Forelimb muscle (tissue), 1 donor: Measurements from ENCODE around the gene ACBD6. TPM values are rescaled to one million over a fixed set of nuclear protein-coding genes. Genes with fewer than 3 reads are reported as not detected.
A peak's percentile ranks its signal among the peaks of the same experiment; 100 is the strongest.

Experiments used
- DNase-seq: peaks from one replicate; pipeline ENCODE4 v3.0.0-alpha.2; 2013; ENCODE audit warnings: low read depth
- polyA plus RNA-seq: library from polyadenylated mRNA; unstranded; fragments of 120-200 nt; gene quantifications from one replicate; pipeline ENCODE4 v1.2.1, GENCODE V29; 2013; ENCODE audit not compliant: insufficient read length

Gene ACBD6
- polyA plus RNA-seq, 1 donor = 44.2 TPM

GRCh38 chr1:180295999-180296398, 206.4 kb downstream of the ACBD6 start:
- DNase-seq = no peak

- no peak for DNase-seq
These were observed 207.7 kb downstream of the ACBD6 start for GRCh38 chr1:180294711-180295110.

- DNase-seq = no peak
These were observed 211.4 kb downstream of the ACBD6 start for GRCh38 chr1:180291004-180291403.

GRCh38 chr1:180290265-180291001, 211.9 kb downstream of the ACBD6 start:
- no peak for DNase-seq

- no peak for DNase-seq
These were observed 213.4 kb downstream of the ACBD6 start for GRCh38 chr1:180288940-180289339.

GRCh38 chr1:180287988-180288705, 214.2 kb downstream of the ACBD6 start:
- DNase-seq = no peak

- DNase-seq = no peak
These were observed 216.0 kb downstream of the ACBD6 start for GRCh38 chr1:180286417-180286816.

GRCh38 chr1:180283098-180283497, 219.3 kb downstream of the ACBD6 start:
- DNase-seq = no peak

GRCh38 chr1:180282401-180283044, 219.9 kb downstream of the ACBD6 start:
- DNase-seq = no peak

- no peak for DNase-seq
These were observed 220.9 kb downstream of the ACBD6 start for GRCh38 chr1:180281490-180281889.

GRCh38 chr1:180280617-180281016, 221.8 kb downstream of the ACBD6 start:
- DNase-seq = no peak

GRCh38 chr1:180279651-180280050, 222.7 kb downstream of the ACBD6 start:
- DNase-seq = no peak

- DNase-seq = no peak
These were observed 223.6 kb downstream of the ACBD6 start for GRCh38 chr1:180278596-180279395.

- no peak for DNase-seq
These were observed 224.2 kb downstream of the ACBD6 start for GRCh38 chr1:180278194-180278515.

GRCh38 chr1:180277476-180278193, 224.7 kb downstream of the ACBD6 start:
- DNase-seq = no peak

- no peak for DNase-seq
These were observed 226.7 kb downstream of the ACBD6 start for GRCh38 chr1:180275726-180276125.

GRCh38 chr1:180274221-180274620, 228.2 kb downstream of the ACBD6 start:
- DNase-seq = no peak

GRCh38 chr1:180273066-180273465, 229.3 kb downstream of the ACBD6 start:
- no peak for DNase-seq

GRCh38 chr1:180272395-180272794, 230.0 kb downstream of the ACBD6 start:
- DNase-seq = no peak

GRCh38 chr1:180271272-180272255, 230.8 kb downstream of the ACBD6 start:
- DNase-seq = peak; percentile 22
